Renal pelvis (tissue), 12 donors: ENCODE measurements around the gene B4GALT1. TPM values are rescaled to one million over a fixed set of nuclear protein-coding genes. Genes with fewer than 3 reads are reported as not detected.

ENCODE experiments used
- DNase-seq: peaks from one replicate; pipeline ENCODE4 v3.0.0-alpha.2; 2013
- long read RNA-seq, 16 experiments: transcript quantifications; one replicate each; lab custom pipeline, GENCODE V29; 2026
- polyA plus RNA-seq, 3 donors: library from polyadenylated mRNA; unstranded; fragments of 120-200 nt; gene quantifications; one replicate each; pipeline ENCODE4 v1.2.1, GENCODE V29; 2013; ENCODE audit not compliant: insufficient read length in 3 of 3

B4GALT1 gene
- polyA plus RNA-seq = 100 to 1,000 TPM; 105 to 127 (median 125) TPM
- long read RNA-seq, donor 1, full-length matches to known transcripts = 24 of 34 reads
- long read RNA-seq, donor 1, partial matches to known transcripts = 10 of 34 reads
- long read RNA-seq, donor 1, other reads (novel, unspliced or antisense) = 0 of 34 reads
- long read RNA-seq, donor 2, full-length matches to known transcripts = 26 of 41 reads
- long read RNA-seq, donor 2, partial matches to known transcripts = 15 of 41 reads
- long read RNA-seq, donor 2, other reads (novel, unspliced or antisense) = 0 of 41 reads
- long read RNA-seq, donor 3, full-length matches to known transcripts = 21 of 28 reads
- long read RNA-seq, donor 3, partial matches to known transcripts = 7 of 28 reads
- long read RNA-seq, donor 3, other reads (novel, unspliced or antisense) = 0 of 28 reads
- long read RNA-seq, donor 4, full-length matches to known transcripts = 22 of 38 reads
- long read RNA-seq, donor 4, partial matches to known transcripts = 16 of 38 reads
- long read RNA-seq, donor 4, other reads (novel, unspliced or antisense) = 0 of 38 reads
- long read RNA-seq, donor 5, full-length matches to known transcripts = 22 of 22 reads
- long read RNA-seq, donor 5, partial matches to known transcripts = 0 of 22 reads
- long read RNA-seq, donor 5, other reads (novel, unspliced or antisense) = 0 of 22 reads
- long read RNA-seq, donor 6, full-length matches to known transcripts = 33 of 38 reads
- long read RNA-seq, donor 6, partial matches to known transcripts = 5 of 38 reads
- long read RNA-seq, donor 6, other reads (novel, unspliced or antisense) = 0 of 38 reads
- long read RNA-seq, donor 7, full-length matches to known transcripts = 41 of 69 reads
- long read RNA-seq, donor 7, partial matches to known transcripts = 28 of 69 reads
- long read RNA-seq, donor 7, other reads (novel, unspliced or antisense) = 0 of 69 reads
- long read RNA-seq, donor 8, full-length matches to known transcripts = 19 of 27 reads
- long read RNA-seq, donor 8, partial matches to known transcripts = 8 of 27 reads
- long read RNA-seq, donor 8, other reads (novel, unspliced or antisense) = 0 of 27 reads
- long read RNA-seq, donor 9, full-length matches to known transcripts = 32 of 37 reads
- long read RNA-seq, donor 9, partial matches to known transcripts = 5 of 37 reads
- long read RNA-seq, donor 9, other reads (novel, unspliced or antisense) = 0 of 37 reads
- long read RNA-seq, donor 10, full-length matches to known transcripts = 34 of 333 reads
- long read RNA-seq, donor 10, partial matches to known transcripts = 299 of 333 reads
- long read RNA-seq, donor 10, other reads (novel, unspliced or antisense) = 0 of 333 reads
- long read RNA-seq, donor 11, full-length matches to known transcripts = 20 of 20 reads
- long read RNA-seq, donor 11, partial matches to known transcripts = 0 of 20 reads
- long read RNA-seq, donor 11, other reads (novel, unspliced or antisense) = 0 of 20 reads
- long read RNA-seq, donor 12, full-length matches to known transcripts = 38 of 64 reads
- long read RNA-seq, donor 12, partial matches to known transcripts = 26 of 64 reads
- long read RNA-seq, donor 12, other reads (novel, unspliced or antisense) = 0 of 64 reads
- long read RNA-seq, donor 13, full-length matches to known transcripts = 11 of 16 reads
- long read RNA-seq, donor 13, partial matches to known transcripts = 5 of 16 reads
- long read RNA-seq, donor 13, other reads (novel, unspliced or antisense) = 0 of 16 reads
- long read RNA-seq, donor 14 = 0 reads
- long read RNA-seq, donor 15, full-length matches to known transcripts = 35 of 49 reads
- long read RNA-seq, donor 15, partial matches to known transcripts = 14 of 49 reads
- long read RNA-seq, donor 15, other reads (novel, unspliced or antisense) = 0 of 49 reads
- long read RNA-seq, donor 16, full-length matches to known transcripts = 25 of 34 reads
- long read RNA-seq, donor 16, partial matches to known transcripts = 9 of 34 reads
- long read RNA-seq, donor 16, other reads (novel, unspliced or antisense) = 0 of 34 reads

DNA sequence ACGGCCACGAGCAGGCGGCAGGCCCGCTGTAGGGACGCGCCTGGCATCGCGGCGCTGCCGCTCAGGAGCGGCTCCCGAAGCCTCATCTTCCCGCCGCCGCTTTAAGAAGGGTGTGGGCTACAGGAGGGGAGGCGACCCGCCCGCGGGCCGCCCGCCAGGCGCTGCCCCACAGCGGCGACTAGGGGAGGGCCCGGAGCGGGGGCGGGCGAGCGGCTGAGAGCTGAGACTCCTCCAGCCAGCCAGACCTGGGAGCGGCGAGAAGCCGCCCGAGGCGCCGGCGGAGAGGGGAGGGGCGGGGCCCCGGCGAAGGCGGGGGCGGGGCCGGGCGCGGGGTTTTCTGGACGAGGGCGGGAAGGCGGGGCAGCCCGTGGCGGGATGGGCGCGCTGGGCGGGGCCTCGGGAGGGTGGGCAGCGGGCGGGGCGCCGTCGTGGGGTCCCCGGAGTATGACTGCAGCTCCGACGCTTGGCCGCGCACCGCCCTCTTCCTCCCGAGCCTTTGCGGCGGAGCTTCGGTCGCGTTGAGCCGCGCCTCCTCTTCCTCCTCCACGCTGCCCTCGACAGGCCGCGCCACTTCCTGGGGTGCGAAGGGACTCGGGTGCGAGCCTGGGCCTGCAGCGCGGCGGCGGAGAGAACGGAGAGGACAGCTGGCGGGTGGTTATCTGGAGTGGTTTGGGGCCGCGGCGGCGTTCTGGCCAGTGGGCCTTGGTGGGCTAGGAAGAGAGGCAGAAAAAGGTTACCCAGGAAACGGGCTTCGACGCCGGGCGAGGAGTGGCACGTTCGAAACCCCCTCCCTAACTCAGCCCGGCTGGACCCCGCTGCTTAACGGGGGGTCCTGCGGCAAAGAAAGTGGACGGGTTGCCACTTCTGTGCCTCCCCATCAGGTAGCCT lies at the start of gene B4GALT1:
Gene B4GALT1, minus strand, starts transcription at position 253 of the 888 bp plus-strand sequence. Its CDS starts 167 bp downstream, at position 86.
- DNase-seq = peak; percentile 92

DNA sequence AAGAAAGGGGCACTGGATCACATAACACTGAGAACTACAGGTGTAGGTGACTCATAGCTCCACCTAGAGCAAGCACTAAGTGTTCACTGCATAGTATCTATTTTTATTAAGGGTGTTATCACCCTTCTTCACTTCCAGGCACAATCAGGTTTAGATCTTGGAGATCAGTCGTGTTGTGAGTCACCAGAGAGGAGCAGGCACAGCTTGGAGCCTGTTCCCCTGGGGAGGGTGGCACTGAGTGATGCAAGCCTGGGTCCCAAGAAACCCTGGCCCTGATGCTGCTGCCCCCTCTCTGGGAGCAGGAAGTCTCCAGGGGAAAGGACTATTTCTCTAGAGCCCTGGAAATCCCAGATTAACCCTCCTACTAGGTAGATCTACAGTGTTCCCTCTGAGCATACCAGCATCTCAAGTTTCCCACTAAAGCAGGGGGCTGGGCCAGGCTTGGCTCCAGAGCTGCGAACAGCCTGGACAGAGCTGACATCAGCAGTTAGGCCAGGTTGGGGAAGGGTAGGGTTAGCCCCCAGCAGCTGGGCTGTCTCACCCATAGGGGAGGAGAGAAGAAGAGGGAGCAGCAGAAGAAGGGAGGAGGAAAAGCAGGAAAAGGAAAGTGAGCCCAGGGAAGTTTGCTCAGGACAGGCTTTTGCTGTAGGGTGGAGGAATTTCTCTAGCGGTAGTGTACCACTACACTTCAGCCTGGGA lies 44.7 kb upstream of the B4GALT1 start:
- DNase-seq = peak; percentile 48

DNA sequence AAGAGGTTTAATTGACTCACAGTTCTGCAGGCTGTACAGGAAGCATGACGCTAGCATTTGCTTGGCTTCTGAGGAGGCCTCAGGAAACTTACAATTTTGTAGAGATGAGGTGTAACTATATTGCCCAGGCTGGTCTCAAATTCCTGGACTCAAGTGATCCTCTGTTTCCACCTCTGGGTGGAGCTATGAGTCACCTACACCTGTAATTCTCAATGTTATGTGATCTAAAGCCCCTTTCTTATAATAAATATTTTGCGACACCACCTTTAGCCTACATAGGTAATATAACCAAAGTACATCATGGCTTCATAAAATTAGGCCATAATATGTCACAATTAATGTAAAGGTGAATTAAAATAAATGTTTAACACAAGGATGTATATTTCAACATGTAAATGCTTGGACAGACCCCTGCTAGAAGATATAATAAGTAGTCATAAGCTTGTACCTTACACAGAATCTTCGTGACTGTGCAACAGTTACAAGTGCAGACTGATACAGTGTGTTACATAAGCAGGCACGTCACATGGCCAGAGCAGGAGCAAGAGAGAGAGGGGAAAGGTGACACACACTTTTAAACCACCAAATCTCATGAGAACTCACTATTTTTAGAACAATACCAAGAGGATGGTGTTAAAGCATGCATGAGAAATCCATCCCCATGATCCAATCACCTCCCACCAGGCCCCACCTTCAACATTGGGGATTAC lies 43.0 kb upstream of the B4GALT1 start:
- DNase-seq = no peak

DNA sequence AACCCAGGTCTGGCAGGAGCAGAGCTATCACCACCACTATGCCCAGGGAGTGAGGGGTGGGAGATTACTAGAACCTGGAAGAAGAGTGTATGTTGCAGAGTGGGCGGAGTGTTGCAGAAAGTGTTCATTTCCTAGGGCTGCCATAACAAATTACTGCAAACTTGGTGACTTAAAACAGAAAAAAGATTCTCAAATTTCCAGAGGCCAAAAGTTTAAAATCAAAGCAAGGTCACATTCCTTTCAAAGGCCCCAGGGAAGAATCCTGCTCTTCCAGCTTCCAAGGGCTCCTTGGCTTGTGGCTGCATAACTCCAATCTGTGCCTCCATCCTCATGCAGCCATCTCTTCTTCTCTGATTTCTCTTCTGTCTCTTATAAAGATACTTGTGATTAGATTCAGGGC lies 42.3 kb upstream of the B4GALT1 start:
- no peak for DNase-seq

DNA sequence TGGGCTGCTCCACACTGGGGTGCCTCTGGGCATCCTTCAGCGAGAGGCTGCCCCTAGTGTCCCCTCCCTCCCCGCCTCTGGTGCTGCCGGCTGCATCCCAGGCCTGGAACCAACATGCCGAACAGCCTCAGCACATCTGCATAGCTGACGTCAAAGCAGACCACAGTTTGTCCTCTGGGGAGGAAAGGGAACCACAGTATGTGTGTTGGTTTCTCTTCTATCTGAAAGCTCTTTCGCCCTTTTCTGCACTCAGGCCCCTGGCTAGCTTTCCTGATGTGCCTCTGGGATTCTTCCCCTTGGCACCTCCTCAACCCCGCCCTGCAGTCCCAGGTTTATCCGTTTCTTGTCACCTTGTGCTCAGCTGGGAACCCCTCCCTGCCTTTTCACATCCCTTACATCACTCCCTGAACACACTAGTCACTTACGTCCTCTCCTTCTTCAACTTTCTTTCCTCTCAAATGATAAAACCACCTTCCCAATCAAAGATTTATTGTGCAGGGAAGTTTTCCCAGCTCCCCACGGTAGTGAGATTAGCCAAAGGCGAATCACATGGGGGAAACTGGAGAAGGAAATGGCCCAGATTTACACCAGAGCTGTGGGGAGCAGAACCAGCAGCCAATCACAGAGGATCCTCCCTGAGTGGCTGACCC lies 35.5 kb upstream of the B4GALT1 start:
- DNase-seq = no peak

GRCh38 chr9:33202018-33202417 lies 34.9 kb upstream of the B4GALT1 start:
- no peak for DNase-seq

GRCh38 chr9:33198165-33198564 lies 31.0 kb upstream of the B4GALT1 start:
- DNase-seq = no peak

DNA sequence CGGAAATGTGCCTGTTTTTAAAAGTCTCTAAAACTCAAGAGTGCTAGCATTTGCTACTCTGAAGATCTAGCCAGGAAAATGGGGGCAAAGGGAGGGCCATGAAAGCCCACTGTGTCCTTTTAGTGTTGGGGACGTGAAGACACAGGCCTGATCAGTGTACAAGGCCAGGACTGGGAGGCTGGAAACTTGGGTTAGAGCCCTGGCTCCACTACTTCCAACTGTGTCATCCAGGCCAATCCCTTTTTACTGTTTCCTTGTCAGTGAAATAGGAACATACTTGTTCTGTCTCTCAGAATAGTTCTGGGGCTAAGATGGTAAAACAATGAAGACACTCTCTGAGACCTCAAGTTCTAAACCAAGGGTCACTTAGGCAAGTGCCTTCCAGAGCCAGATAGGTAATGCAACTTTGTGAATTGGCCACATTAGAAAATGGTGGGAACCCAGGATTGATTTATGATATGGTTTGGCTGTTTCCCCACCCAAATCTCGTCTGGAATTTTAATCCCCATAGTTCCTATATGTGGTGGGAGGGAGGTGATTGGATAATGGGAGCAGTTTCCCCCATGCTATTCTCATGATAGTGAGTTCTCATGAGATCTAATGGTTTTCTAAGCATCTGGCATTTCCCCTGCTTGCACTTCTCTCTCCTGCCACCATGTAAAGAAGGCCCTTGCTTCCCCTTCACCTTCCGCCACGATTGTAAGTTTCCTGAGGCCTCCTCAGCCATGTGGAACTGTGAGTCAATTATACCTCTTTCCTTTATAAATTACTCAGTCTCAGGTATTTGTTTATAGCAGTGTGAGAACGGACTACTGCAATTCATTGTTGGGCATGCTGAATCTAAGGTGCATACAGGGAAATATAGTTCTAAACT lies 30.4 kb upstream of the B4GALT1 start:
- DNase-seq = no peak

DNA sequence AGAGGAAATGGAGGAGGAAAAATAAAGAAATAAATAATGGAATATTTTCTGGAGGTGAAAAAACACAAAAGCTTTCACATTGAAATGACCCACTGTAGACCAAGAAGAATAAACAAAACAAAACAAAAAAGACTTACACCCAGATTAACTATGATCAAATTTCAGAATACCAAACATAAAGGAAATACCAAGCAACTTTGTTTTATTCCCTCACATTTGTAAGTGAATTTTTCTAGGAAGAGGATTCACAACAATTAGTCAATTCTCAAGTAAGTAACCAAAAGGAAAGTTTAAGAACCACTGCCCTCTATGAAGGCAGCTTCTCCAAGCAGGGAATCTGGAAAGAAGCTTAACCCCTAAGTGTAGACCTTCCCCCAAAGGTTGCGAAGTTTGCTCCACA lies 29.6 kb upstream of the B4GALT1 start:
- no peak for DNase-seq

DNA sequence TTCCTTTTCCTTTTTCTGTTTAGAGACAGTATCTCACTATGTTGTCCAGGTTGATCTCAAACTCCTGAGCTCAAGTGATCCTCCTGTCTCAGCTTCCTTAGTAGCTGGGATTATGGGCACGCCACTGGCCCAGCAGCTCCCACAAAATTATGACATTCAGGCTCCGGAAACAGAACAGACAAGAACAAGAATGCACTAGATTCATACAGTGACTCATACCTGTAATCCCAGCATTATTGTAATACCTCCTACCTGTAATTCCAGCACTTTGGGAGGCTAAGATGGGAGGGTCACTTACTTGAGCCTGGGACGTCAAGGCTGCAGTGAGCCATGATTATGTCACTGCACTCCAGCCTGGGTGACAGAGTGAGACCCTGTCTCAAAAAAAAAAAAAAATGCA lies 26.7 kb upstream of the B4GALT1 start:
- no peak for DNase-seq

DNA sequence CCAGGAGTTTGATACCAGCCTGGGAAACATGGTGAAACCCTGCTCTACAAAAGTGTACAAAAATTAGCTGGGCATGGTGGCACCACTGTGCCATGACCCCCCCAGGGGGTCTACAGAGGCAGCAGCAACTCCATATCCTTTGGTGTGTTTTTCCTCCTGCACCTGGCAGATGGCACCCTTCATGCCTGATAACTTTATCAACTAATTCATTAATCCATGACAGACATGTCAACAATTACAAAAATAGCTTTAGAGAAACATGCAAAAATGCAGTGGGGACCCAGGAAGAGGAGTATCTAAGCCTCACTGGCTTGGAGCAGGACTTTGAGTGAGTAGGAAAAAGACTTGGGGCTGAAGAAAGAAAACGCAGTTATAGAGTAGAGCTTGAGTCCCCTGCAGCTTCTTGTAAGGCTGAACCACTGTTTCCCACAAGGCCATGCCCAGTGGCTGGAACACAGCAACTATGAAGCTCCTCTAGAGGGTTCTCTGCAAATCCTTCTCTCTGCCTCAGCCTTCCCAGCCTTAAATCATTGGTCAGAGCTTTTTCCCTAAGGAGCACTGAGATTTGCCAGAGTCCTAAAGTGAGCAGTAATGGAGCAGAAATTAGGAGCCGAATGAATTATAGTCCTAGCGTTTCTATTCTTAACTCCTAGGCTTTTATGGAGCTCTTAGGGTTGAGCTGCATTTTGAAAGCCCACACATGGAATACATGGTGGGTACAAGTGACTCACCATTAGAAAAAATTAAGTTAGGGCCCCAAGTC lies 25.5 kb upstream of the B4GALT1 start:
- DNase-seq = no peak

DNA sequence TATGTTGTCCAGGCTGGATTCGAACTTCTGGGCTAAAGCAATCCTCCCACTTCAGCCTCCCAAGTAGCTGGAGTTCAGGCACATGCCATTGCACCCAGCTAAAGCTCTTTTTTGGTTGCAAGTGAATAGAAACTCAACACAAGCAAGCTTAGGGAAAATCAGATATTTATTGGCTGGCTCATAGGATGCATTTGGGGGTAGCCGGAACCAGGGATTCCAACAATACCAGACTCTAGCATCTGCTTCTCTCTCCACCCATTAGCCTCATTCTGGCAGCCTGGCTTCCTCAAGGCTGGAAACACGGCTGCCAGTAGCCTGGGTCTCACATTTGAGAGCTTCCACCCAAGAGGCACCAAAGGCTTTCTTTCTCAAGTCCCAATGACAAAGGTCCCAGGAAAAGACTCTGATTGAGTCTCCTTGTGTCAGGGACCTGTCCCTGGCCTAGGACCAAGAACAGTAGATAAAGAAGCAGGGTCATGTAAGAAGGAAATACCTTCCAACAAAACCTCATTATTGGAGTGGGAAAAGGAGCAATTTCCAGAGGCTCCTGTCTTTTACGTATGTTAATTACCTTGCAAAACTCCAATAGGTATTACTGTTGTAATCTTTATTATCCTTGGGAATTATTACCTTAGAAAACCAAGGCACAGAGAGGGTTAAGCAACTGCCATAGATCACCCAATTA lies 23.0 kb upstream of the B4GALT1 start:
- no peak for DNase-seq

DNA sequence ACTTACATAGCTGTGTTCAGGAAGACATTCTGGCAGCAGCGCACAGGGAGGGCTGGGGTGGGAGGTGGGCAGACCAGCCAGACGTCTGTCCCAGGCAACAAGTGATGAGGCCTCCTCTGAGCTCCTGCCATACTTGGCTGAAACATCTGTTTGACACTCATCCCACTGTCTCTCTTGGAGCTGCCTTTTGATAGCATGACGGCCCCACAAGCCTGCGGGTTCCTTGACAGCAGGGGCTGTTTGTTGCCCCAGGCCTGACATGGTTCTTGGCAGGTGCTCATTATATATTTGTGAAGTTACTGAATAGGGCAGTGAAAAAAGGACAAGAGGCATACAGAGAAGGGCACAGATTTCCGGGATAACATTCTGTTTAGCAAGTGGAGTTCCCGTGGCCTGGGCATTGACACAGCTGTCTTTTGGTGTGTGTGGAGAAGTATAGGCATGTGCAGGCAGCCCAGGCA lies 22.2 kb upstream of the B4GALT1 start:
- DNase-seq = no peak

- no peak for DNase-seq
Observed at GRCh38 chr9:33188711-33189110, 21.6 kb upstream of the B4GALT1 start.
